IMR-90 (cell line): ENCODE results near the gene MRPL23. TPM values are rescaled to one million over a fixed set of nuclear protein-coding genes. Genes with fewer than 3 reads are reported as not detected.

Source experiments
- ATAC-seq: fragments of 200-7000 bp; cut with Tn5 transposase; 2 replicates; pipeline ENCODE4 v1.9.1; 2020; ENCODE audit warnings: low read depth, mild to moderate bottlenecking, moderate library complexity
- BruUV-seq: library from RNA; stranded (reverse); fragments of 400-500 nt; replicated peaks from 2 replicates; lab custom pipeline; 2021; lab: Mats Ljungman, UMichigan
- CTCF ChIA-PET: fragments of 300-600 bp; formaldehyde crosslinking; extraction: SDS; loops from one replicate; lab custom pipeline; 2021; ENCODE audit warnings: antibody characterized with exemption; lab: Yijun Ruan, JAX
- POLR2A ChIA-PET: fragments of 300-600 bp; sonication (Branson Sonifier 250); formaldehyde crosslinking; loops from one replicate; lab custom pipeline; 2022; ENCODE audit warnings: antibody characterized with exemption; ENCODE audit not compliant: unreplicated experiment; lab: Charles Lee
- DNase-seq: peaks from one replicate; pipeline ENCODE4 v3.0.0; 2013
- H2AFZ ChIP-seq: replicated peaks from 2 replicates; pipeline ENCODE3; 2013; ENCODE audit warnings: low read length, mild to moderate bottlenecking; ENCODE audit not compliant: poor library complexity
- H2AK5ac ChIP-seq: 2 replicates; pipeline ENCODE4 v1.6.1; 2013; ENCODE audit warnings: low read depth, low read length, inconsistent platforms
- H2AK9ac ChIP-seq: replicated peaks from 2 replicates; pipeline ENCODE3; 2013; ENCODE audit warnings: mild to moderate bottlenecking, low read depth, low read length, moderate library complexity; ENCODE audit not compliant: poor library complexity
- H2BK120ac ChIP-seq: 2 replicates; pipeline ENCODE4 v1.6.1; 2013; ENCODE audit warnings: low read depth, low read length, inconsistent platforms
- H2BK15ac ChIP-seq: 3 replicates; pipeline ENCODE4 v1.6.1; 2013; ENCODE audit warnings: low read depth, low read length, inconsistent platforms
- H2BK20ac ChIP-seq: 2 replicates; pipeline ENCODE4 v1.6.1; 2013; ENCODE audit warnings: low read depth, mild to moderate bottlenecking, inconsistent platforms, low read length, moderate library complexity
- H2BK5ac ChIP-seq: 2 replicates; pipeline ENCODE4 v1.6.1; 2013; ENCODE audit warnings: mild to moderate bottlenecking, low read depth, low read length, inconsistent platforms; ENCODE audit not compliant: poor library complexity, severe bottlenecking
- H3K14ac ChIP-seq: replicated peaks from 2 replicates; pipeline ENCODE4 v1.6.1; 2013; ENCODE audit warnings: low read depth, low read length, inconsistent platforms
- H3K18ac ChIP-seq: 2 replicates; pipeline ENCODE4 v1.6.1; 2013; ENCODE audit warnings: low read depth, low read length, control low read depth
- H3K23ac ChIP-seq: 2 replicates; pipeline ENCODE4 v1.6.1; 2013; ENCODE audit warnings: low read depth, low read length, inconsistent platforms
- H3K27ac ChIP-seq: 2 replicates; pipeline ENCODE4 v1.5.1; 2013; ENCODE audit warnings: mild to moderate bottlenecking, control low read depth, low read length; ENCODE audit not compliant: insufficient read depth
- H3K27me3 ChIP-seq: 2 replicates; pipeline ENCODE4 v1.6.1; 2013; ENCODE audit warnings: low read length; ENCODE audit not compliant: control insufficient read depth, insufficient read depth
- H3K36me3 ChIP-seq: 2 replicates; pipeline ENCODE4 v1.6.1; 2013; ENCODE audit warnings: low read length, mixed read lengths; ENCODE audit not compliant: control insufficient read depth, insufficient read depth
- H3K4ac ChIP-seq: 2 replicates; pipeline ENCODE4 v1.6.1; 2013; ENCODE audit warnings: low read depth, low read length, inconsistent platforms
- H3K4me1 ChIP-seq: 2 replicates; pipeline ENCODE4 v1.6.1; 2013; ENCODE audit warnings: low read length, mixed read lengths; ENCODE audit not compliant: control insufficient read depth, insufficient read depth
- H3K4me2 ChIP-seq: 2 replicates; pipeline ENCODE4 v1.6.1; 2013; ENCODE audit warnings: low read depth, mild to moderate bottlenecking, control low read depth, low read length, moderate library complexity
- H3K4me3 ChIP-seq: 2 replicates; pipeline ENCODE4 v1.5.1; 2013; ENCODE audit warnings: low read depth, mild to moderate bottlenecking, control low read depth, low read length, moderate library complexity; ENCODE audit not compliant: insufficient read depth
- H3K56ac ChIP-seq: 2 replicates; pipeline ENCODE4 v1.6.1; 2013; ENCODE audit warnings: low read length, inconsistent platforms; ENCODE audit not compliant: insufficient read depth; ENCODE audit errors: extremely low read depth
- H3K79me1 ChIP-seq, 2 experiments: 2 replicates each; pipeline ENCODE4 v1.6.1; 2013; ENCODE audit warnings: low read length in 2 of 2, inconsistent platforms in 1 of 2, low read depth in 1 of 2
- H3K9ac ChIP-seq: 2 replicates; pipeline ENCODE4 v1.6.1; 2013; ENCODE audit warnings: low read depth, low read length, control low read depth
- H3K9me1 ChIP-seq: 2 replicates; pipeline ENCODE4 v1.6.1; 2013; ENCODE audit warnings: low read length, inconsistent platforms; ENCODE audit not compliant: insufficient read depth
- H3K9me3 ChIP-seq: 2 replicates; pipeline ENCODE4 v1.6.1; 2013; ENCODE audit warnings: low read length; ENCODE audit not compliant: control insufficient read depth, insufficient read depth
- H4K20me1 ChIP-seq: 2 replicates; pipeline ENCODE4 v1.6.1; 2013; ENCODE audit warnings: low read length, inconsistent platforms; ENCODE audit not compliant: insufficient read depth
- H4K5ac ChIP-seq: 2 replicates; pipeline ENCODE4 v1.6.1; 2013; ENCODE audit warnings: mild to moderate bottlenecking, low read depth, low read length, control low read depth
- H4K8ac ChIP-seq, 2 experiments: 2 replicates each; pipeline ENCODE4 v1.6.1; 2013; ENCODE audit warnings: low read depth in 2 of 2, low read length in 2 of 2, control low read depth in 1 of 2, inconsistent platforms in 1 of 2
- H4K91ac ChIP-seq: 2 replicates; pipeline ENCODE4 v1.6.1; 2013; ENCODE audit warnings: low read depth, low read length, inconsistent platforms; ENCODE audit not compliant: insufficient read depth
- CEBPB ChIP-seq: IDR thresholded peaks from 2 replicates; pipeline ENCODE4 v1.6.1; 2012; ENCODE audit warnings: low read depth, low read length, improper control_type of control experiment
- RAD21 ChIP-seq: IDR thresholded peaks from 2 replicates; pipeline ENCODE4 v1.6.1; 2012; ENCODE audit warnings: low read length, improper control_type of control experiment
- SMC3 ChIP-seq: fragments of 150-350 bp; IDR thresholded peaks from 2 replicates; pipeline ENCODE4 v1.6.1; 2016; ENCODE audit warnings: low read depth, mild to moderate bottlenecking, antibody characterized with exemption, low read length, moderate library complexity
- WGBS, 2 experiments: methylation state at CpG; one replicate each; pipeline versions ENCODE4 v1.1.5 to v1.1.7; 2013; ENCODE audit warnings: missing lambda C conversion rate in 2 of 2; ENCODE audit not compliant: insufficient read length in 1 of 2; ENCODE audit errors: extremely low coverage in 2 of 2; 5-methylcytosine and 5-hydroxymethylcytosine counted together
- dilution Hi-C: fragments of 300-500 bp; cut with HindIII; formaldehyde crosslinking; loops from one replicate; pipeline ENCODE4 v1.14.3; 2018; ENCODE audit warnings: low sequenced_read_pairs; ENCODE audit not compliant: unreplicated experiment
- in situ Hi-C: fragments of 300-500 bp; cut with MboI; formaldehyde crosslinking; loops from 3 replicates; pipeline ENCODE4 v1.14.3; 2019; ENCODE audit warnings: low sequenced_read_pairs, inconsistent platforms, mixed read lengths
- intact Hi-C: fragments of 100-400 bp; cut with micrococcal nuclease; formaldehyde crosslinking; loops from 2 replicates; pipeline ENCODE4 v1.10.0; 2022
- polyA plus RNA-seq, 3 experiments: library from polyadenylated mRNA; depleted of rRNA; stranded (reverse); fragments of >200 nt; gene quantifications; 2 replicates each; pipeline ENCODE4 v1.2.3, GENCODE V29; 2012; ENCODE audit warnings: low replicate concordance in 1 of 3
- total RNA-seq: library from RNA; depleted of rRNA; stranded (reverse); fragments of >200 nt; gene quantifications from 2 replicates; pipeline ENCODE4 v1.2.3, GENCODE V29; 2012
- TF ChIP-seq, protein P1 (sequence below): fragments of 150-350 bp; IDR thresholded peaks from 2 replicates; pipeline ENCODE4 v1.6.1; 2016; ENCODE audit warnings: low read depth, mild to moderate bottlenecking, low read length, moderate library complexity, borderline replicate concordance
- TF ChIP-seq, protein P2 (sequence below): fragments of 150-350 bp; IDR thresholded peaks from 2 replicates; pipeline ENCODE4 v1.6.1; 2017; ENCODE audit warnings: mild to moderate bottlenecking, antibody characterized with exemption, low read length, low read depth

Gene MRPL23
- total and polyA plus RNA-seq, 2 of the 4 experiments (the other 2 are of a cell fraction) = 68.4 to 114 TPM

DNA sequence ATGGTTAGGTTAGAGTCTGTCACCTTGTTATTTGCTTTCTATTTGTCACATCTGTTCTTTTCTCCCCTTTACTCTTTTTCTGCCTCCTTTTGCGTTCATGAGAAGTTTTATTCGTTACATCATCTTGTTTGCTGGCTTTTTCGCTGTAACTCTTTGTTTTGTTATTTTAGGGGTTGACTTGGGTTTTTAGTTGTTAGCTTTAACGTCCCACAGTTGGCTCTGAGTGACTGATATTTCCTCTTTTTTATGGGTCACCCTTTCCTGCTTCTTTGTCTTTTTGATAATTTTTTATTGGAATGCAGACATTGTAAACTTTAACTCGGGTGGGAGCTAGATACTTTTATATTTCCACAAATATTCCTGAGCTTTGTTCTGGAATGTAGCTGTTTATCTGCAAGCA, 41.0 kb upstream of the MRPL23 start:
- Histone ChIP-seq H3K18ac (no peak overlapping the region), H3K27ac (no peak overlapping the region), H3K36me3 (no peaks in the 10 kb centered on the region), H3K4me1 (no peaks in the 10 kb centered on the region), H3K14ac (no peak overlapping the region), H3K9ac (no peak overlapping the region), H2AK5ac (no peak overlapping the region), H2AFZ (no peak overlapping the region), H2AK9ac (no peak overlapping the region), H3K4me2 (no peak overlapping the region), H4K91ac (no peak overlapping the region), H2BK5ac (no peak overlapping the region), H3K9me1 (no peaks in the 10 kb centered on the region), H3K9me3 (no peaks in the 10 kb centered on the region), H4K8ac (no peak overlapping the region), H3K27me3 (peaks cover 32% of the 10 kb centered on the region), H4K5ac (no peak overlapping the region), H4K20me1 (no peaks in the 10 kb centered on the region), H3K4me3 (no peak overlapping the region), H3K23ac (no peak overlapping the region), H3K4ac (no peak overlapping the region), H2BK20ac (no peak overlapping the region), H2BK120ac (no peak overlapping the region), H3K56ac (no peak overlapping the region), H2BK15ac (no peak overlapping the region), H3K79me1 (no peaks in the 10 kb centered on the region)
- WGBS, 2 experiments = no CpG with 5 or more reads among the region's 5 CpGs
- intact Hi-C loops = no loop called here
- no peak for DNase-seq
- TF ChIP-seq, protein P1, sequence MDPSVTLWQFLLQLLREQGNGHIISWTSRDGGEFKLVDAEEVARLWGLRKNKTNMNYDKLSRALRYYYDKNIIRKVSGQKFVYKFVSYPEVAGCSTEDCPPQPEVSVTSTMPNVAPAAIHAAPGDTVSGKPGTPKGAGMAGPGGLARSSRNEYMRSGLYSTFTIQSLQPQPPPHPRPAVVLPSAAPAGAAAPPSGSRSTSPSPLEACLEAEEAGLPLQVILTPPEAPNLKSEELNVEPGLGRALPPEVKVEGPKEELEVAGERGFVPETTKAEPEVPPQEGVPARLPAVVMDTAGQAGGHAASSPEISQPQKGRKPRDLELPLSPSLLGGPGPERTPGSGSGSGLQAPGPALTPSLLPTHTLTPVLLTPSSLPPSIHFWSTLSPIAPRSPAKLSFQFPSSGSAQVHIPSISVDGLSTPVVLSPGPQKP = no peak
- TF ChIP-seq CEBPB (no peak), SMC3 (no peak), RAD21 (no peak)
- TF ChIP-seq, protein P2, sequence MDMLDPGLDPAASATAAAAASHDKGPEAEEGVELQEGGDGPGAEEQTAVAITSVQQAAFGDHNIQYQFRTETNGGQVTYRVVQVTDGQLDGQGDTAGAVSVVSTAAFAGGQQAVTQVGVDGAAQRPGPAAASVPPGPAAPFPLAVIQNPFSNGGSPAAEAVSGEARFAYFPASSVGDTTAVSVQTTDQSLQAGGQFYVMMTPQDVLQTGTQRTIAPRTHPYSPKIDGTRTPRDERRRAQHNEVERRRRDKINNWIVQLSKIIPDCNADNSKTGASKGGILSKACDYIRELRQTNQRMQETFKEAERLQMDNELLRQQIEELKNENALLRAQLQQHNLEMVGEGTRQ = no peak
- CTCF ChIA-PET = no interaction called here
- POLR2A ChIA-PET = no interaction called here
- no peak for ATAC-seq
- dilution Hi-C loops = no loop called here
- in situ Hi-C loops = no loop called here
- no TSS peak for BruUV-seq
